GM12891 (cell line): Measurements from ENCODE around the gene GFPT2.

ENCODE experiments used
- POLR2A ChIP-seq: IDR thresholded peaks from 2 replicates; pipeline ENCODE4 v1.6.1; 2011; ENCODE audit warnings: low read depth, low read length, control low read depth
- POLR2AphosphoS5 ChIP-seq: IDR thresholded peaks from 2 replicates; pipeline ENCODE4 v1.6.1; 2011; ENCODE audit warnings: low read depth, low read length, control low read depth
- POU2F2 ChIP-seq: IDR thresholded peaks from 2 replicates; pipeline ENCODE4 v1.6.1; 2011; ENCODE audit warnings: low read depth, mild to moderate bottlenecking, control low read depth, low read length, moderate library complexity
- SPI1 ChIP-seq: IDR thresholded peaks from 2 replicates; pipeline ENCODE4 v1.6.1; 2011; ENCODE audit warnings: low read depth, low read length, control low read depth
- TAF1 ChIP-seq: IDR thresholded peaks from 2 replicates; pipeline ENCODE4 v1.6.1; 2011; ENCODE audit warnings: low read depth, low read length, control low read depth

DNA sequence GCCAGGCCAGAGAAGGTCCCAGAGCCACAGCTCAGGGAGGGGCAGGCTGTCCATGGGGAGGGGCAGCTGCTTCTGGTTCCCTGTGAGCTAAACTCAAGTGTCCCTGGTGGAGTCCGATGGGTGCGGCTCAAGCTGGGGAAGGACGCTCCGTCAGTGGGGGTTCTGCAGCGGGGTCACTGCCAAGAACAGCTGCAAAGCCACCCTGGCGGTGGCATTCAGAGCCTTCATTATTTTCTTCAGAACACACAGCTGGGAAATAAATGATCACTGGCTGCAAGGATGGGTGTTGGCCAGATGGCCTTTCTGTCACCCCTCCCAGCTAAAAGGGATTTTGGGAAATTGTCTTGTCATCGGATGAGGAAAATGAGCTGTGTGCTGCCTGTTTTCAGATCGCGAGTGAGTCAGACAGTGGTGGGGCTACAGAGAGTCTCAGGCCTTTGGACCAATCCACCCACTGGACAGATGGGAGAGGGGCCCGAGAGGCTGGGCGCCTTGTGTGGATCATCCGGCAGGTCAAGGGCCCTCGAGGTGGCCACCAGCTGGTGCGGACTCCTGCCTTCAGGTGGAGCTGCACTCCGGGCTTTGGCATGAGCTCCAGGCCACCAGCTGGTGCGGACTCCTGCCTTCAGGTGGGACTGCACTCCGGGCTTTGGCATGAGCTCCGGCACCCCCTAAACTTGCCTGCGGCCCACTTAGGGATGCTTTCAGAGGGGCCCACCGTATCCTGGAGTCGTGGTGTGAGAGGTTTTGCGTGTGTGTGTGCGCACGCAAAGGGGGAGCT is 17.9 kb upstream of the GFPT2 start:
- no peak for TF ChIP-seq POLR2A
- no peak for TF ChIP-seq POLR2AphosphoS5
- TF ChIP-seq TAF1 = no peak
- TF ChIP-seq SPI1 = no peak
- TF ChIP-seq POU2F2 = no peak
